ENCODE results near the gene CFAP251.

Gene CFAP251

GRCh38 chr12:121975021-121975420 lies 56.6 kb downstream of the CFAP251 start:
- no peak for DNase-seq
- TF ChIP-seq, protein P1, sequence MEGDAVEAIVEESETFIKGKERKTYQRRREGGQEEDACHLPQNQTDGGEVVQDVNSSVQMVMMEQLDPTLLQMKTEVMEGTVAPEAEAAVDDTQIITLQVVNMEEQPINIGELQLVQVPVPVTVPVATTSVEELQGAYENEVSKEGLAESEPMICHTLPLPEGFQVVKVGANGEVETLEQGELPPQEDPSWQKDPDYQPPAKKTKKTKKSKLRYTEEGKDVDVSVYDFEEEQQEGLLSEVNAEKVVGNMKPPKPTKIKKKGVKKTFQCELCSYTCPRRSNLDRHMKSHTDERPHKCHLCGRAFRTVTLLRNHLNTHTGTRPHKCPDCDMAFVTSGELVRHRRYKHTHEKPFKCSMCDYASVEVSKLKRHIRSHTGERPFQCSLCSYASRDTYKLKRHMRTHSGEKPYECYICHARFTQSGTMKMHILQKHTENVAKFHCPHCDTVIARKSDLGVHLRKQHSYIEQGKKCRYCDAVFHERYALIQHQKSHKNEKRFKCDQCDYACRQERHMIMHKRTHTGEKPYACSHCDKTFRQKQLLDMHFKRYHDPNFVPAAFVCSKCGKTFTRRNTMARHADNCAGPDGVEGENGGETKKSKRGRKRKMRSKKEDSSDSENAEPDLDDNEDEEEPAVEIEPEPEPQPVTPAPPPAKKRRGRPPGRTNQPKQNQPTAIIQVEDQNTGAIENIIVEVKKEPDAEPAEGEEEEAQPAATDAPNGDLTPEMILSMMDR (IDR thresholded peaks at IDR 0.05; ENCODE audit: low read depth, low read length): no peak

DNA sequence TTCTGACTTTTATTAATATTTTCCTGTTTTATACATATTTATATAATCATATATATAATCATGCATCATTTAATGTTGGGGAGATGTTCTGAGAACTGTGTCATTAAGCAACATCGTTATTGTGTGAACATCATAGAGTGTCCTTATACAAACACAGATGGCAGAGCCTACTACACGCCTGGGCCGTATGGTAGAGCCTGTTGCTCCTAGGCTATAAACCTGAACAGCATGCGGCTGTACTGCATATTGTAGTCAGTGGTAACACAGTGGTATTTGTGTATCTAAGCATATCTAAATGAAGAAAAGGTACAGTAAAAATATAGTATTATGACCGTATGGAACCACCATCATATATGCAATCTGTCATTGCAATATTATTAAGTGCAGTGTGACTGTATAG lies 58.6 kb downstream of the CFAP251 start:
- no peak for DNase-seq
- TF ChIP-seq, protein P1 (IDR thresholded peaks at IDR 0.05; ENCODE audit: low read depth, low read length): no peak
- Histone ChIP-seq H3K4me3 (ENCODE audit: low read depth, low read length) (no peak overlapping the region), H3K27me3 (no peaks in the 10 kb centered on the region), H3K36me3 (no peaks in the 10 kb centered on the region), H3K4me1 (no peaks in the 10 kb centered on the region), H3K9me3 (peaks cover 5% of the 10 kb centered on the region; the same call in 1 of the 2 replicates)

More at GRCh38 chr12:121975021-121975420, 56.6 kb downstream of the CFAP251 start:
- Histone ChIP-seq H3K27me3 (no peaks in the 10 kb centered on the region), H3K9me3 (peaks cover 5% of the 10 kb centered on the region; the same call in 1 of the 2 replicates), H3K4me1 (no peaks in the 10 kb centered on the region), H3K36me3 (no peaks in the 10 kb centered on the region), H3K4me3 (ENCODE audit: low read depth, low read length) (no peak overlapping the region)

GRCh38 chr12:121980191-121980891 lies 61.9 kb downstream of the CFAP251 start:
- no peaks in the 10 kb centered on the region for H3K36me3 ChIP-seq
- no peaks in the 10 kb centered on the region for H3K9me3 ChIP-seq
- no peaks in the 10 kb centered on the region for H3K27me3 ChIP-seq
- no peak overlapping the region for H3K4me3 ChIP-seq (ENCODE audit: low read depth, low read length)
- DNase-seq: no peak
- H3K4me1 ChIP-seq: no peaks in the 10 kb centered on the region
- TF ChIP-seq, protein P1 (IDR thresholded peaks at IDR 0.05; ENCODE audit: low read depth, low read length): no peak

- no peaks in the 10 kb centered on the region for H3K4me1 ChIP-seq
- DNase-seq: no peak
- H3K27me3 ChIP-seq: no peaks in the 10 kb centered on the region
- no peaks in the 10 kb centered on the region for H3K9me3 ChIP-seq
- H3K4me3 ChIP-seq (ENCODE audit: low read depth, low read length): no peak overlapping the region
- no peaks in the 10 kb centered on the region for H3K36me3 ChIP-seq
- TF ChIP-seq, protein P1 (IDR thresholded peaks at IDR 0.05; ENCODE audit: low read depth, low read length): no peak
These were observed 62.5 kb downstream of the CFAP251 start for GRCh38 chr12:121980892-121981272.

DNA sequence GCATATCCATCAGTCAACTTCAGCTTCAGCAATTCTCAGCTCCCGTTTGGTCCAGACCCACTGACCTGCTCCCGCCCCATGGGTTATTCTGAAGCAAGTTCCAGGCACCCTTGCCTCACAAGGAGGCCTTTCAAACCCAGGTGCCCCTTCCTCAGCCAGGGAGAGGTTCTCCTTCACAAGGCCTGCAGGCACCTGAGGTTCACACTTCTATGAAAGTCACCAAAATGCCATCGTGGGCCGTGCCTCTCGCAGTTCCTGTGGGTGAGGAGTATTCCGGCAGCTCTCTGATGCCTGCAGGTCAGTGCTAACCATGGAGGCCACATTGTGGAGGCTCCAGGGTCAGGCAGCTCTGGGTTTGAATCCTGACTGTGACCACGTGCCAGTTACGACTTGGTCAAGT lies 63.1 kb downstream of the CFAP251 start:
- Histone ChIP-seq H3K4me3 (ENCODE audit: low read depth, low read length) (no peak overlapping the region), H3K4me1 (no peaks in the 10 kb centered on the region), H3K27me3 (no peaks in the 10 kb centered on the region), H3K9me3 (no peaks in the 10 kb centered on the region), H3K36me3 (no peaks in the 10 kb centered on the region)
- TF ChIP-seq, protein P1 (IDR thresholded peaks at IDR 0.05; ENCODE audit: low read depth, low read length): no peak
- DNase-seq: no peak

DNA sequence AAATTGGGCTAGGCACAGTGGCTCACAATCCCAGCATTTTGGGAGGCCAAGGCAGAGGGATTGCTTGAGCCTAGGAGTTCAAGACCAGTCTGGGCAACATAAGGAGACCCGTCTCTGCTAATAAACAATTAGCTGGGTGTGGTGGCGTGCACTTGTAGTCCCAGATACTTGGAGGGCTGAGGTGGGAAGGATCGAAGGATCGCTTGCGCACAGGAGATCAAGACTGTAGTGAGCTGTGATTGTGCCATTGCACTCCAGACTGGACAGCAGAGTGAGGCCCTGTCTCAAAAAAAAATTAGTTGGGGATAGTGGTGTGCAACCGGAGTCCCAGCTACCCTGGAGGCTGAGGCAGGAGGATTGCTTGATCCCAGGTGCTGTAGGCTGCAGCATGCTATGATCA lies 64.6 kb downstream of the CFAP251 start:
- Histone ChIP-seq H3K36me3 (no peaks in the 10 kb centered on the region), H3K4me1 (no peaks in the 10 kb centered on the region), H3K4me3 (ENCODE audit: low read depth, low read length) (no peak overlapping the region), H3K9me3 (no peaks in the 10 kb centered on the region), H3K27me3 (no peaks in the 10 kb centered on the region)
- TF ChIP-seq, protein P1 (IDR thresholded peaks at IDR 0.05; ENCODE audit: low read depth, low read length): no peak
- no peak for DNase-seq
